ENCODE data around the gene UBE2V1. TPM values are rescaled to one million over a fixed set of nuclear protein-coding genes. Genes with fewer than 3 reads are reported as not detected.

UBE2V1 gene
- total and polyA plus RNA-seq, 2 donors (not counting 3 experiments of a cell fraction or from before 2014, with no cell fraction given) = 145 to 156 TPM

DNA sequence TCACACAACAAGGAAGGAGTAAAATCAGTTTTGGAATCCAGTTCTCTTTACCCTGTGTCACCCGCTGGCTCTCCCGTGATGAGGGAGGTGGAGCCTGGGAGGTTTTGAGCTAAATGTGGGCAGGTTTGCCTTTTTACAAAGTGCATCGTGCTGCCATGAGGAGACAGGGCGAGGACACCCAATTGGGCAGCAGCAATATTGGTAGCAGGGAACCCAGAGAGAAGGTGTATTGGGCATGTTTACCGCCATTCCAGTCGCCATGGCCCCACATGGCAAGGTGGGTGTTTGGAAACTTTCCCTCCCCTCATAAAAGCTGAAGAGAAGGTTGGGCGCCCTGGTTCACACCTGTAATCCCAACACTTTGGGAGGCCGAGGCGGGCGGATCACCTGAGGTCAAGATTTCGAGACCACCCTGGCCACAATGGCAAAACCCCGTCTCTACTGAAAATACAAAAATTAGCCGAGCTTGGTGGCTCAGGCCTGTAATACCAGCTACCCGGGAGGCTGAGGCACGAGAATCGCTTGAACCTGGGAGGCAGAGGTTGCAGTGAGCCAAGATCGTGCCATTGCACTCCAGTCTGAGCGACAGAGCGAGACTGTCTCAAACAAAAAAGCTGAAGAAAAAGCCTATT lies 3.5 kb upstream of the UBE2V1 start:
- Histone ChIP-seq H4K20me1 (replicated peaks; ENCODE audit: control insufficient read depth, extremely low read depth, insufficient read depth, low read length) (no peaks in the 10 kb centered on the region), H3K79me2 (ENCODE audit: control insufficient read depth, insufficient read depth, low read length) (peaks cover 13% of the 10 kb centered on the region), H3K4me3 (replicated peaks in 1 of 3; ENCODE audit: insufficient read depth in 1 of 3, low read depth in 1 of 3, low read length in 3 of 3) (peak overlapping the region in 2 of 3 experiments; percentile 5 to 80), H3K4me1 (ENCODE audit: control insufficient read depth, extremely low read depth, insufficient read depth, low read length) (peaks cover 27% of the 10 kb centered on the region), H3K9me3 (replicated peaks; ENCODE audit: control insufficient read depth, insufficient read depth, low read length) (no peaks in the 10 kb centered on the region), H3K9me1 (replicated peaks; ENCODE audit: control insufficient read depth, extremely low read depth, insufficient read depth, low read length) (no peaks in the 10 kb centered on the region), H3K4me2 (ENCODE audit: insufficient read depth, low read length) (peak overlapping the region; percentile 95), H3K36me3 (ENCODE audit: control insufficient read depth in 2 of 2, extremely low read depth in 1 of 2, insufficient read depth in 2 of 2, low read length in 2 of 2) (no peaks in the 10 kb centered on the region), H3K27ac (ENCODE audit: insufficient read depth, low read depth, low read length) (peak overlapping the region; percentile 14), H3K27me3 (ENCODE audit: control insufficient read depth in 2 of 2, insufficient read depth in 2 of 2, low read length in 2 of 2) (no peaks in the 10 kb centered on the region), H2AFZ (ENCODE audit: low read depth, low read length) (peak overlapping the region; percentile 38), H3K9ac (replicated peaks; ENCODE audit: extremely low read depth, insufficient read depth, low read length) (peak overlapping the region; percentile 12)
- peak; percentile 12 for FAIRE-seq
- POLR2A ChIA-PET = interaction anchor here (0.6 to 1.5 kb wide), 3 partner anchors 25 to 343 kb away, joined by 4 to 8 read pairs (median 4); no protein-coding TSS in a partner anchor
- BruUV-seq (replicated peaks) = TSS peak; percentile 57
- dilution Hi-C loops (cut with MboI; ENCODE audit: extremely low pct_ligation_motif_present, low sequenced_read_pairs) (no loop called here), intact Hi-C loops (cut with micrococcal nuclease) (no loop called here)
- DNase-seq (ENCODE audit: low read depth, low spot score) = no peak
- CTCF ChIA-PET = interaction anchor here (0.6 to 2.6 kb wide), 14 partner anchors 10 to 138 kb away, joined by 3 to 25 read pairs (median 6); no protein-coding TSS in a partner anchor
- TF ChIP-seq MYC (IDR thresholded peaks at IDR 0.05; ENCODE audit: low read depth, low read length) (no peak), POLR2AphosphoS5 (IDR thresholded peaks at IDR 0.05; ENCODE audit: insufficient read depth, low read depth, low read length) (no peak), POLR2A (IDR thresholded peaks at IDR 0.05; ENCODE audit: low read depth, low read length) (no peak), EZH2 (IDR thresholded peaks at IDR 0.05; ENCODE audit: borderline replicate concordance, low read depth, low read length, severe bottlenecking) (no peak), JUN (IDR thresholded peaks at IDR 0.05; ENCODE audit: borderline replicate concordance, insufficient read depth, insufficient read length, low read depth) (no peak), GATA2 (IDR thresholded peaks at IDR 0.05; ENCODE audit: insufficient read depth, insufficient read length, low read depth, low read length) (no peak), FOS (IDR thresholded peaks at IDR 0.05; ENCODE audit: borderline replicate concordance, insufficient read depth, low read length) (no peak)
- TF ChIP-seq, protein P1, sequence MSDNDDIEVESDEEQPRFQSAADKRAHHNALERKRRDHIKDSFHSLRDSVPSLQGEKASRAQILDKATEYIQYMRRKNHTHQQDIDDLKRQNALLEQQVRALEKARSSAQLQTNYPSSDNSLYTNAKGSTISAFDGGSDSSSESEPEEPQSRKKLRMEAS (IDR thresholded peaks at IDR 0.05; ENCODE audit: insufficient read depth, insufficient read length) = no peak
- TF ChIP-seq, protein P2, sequence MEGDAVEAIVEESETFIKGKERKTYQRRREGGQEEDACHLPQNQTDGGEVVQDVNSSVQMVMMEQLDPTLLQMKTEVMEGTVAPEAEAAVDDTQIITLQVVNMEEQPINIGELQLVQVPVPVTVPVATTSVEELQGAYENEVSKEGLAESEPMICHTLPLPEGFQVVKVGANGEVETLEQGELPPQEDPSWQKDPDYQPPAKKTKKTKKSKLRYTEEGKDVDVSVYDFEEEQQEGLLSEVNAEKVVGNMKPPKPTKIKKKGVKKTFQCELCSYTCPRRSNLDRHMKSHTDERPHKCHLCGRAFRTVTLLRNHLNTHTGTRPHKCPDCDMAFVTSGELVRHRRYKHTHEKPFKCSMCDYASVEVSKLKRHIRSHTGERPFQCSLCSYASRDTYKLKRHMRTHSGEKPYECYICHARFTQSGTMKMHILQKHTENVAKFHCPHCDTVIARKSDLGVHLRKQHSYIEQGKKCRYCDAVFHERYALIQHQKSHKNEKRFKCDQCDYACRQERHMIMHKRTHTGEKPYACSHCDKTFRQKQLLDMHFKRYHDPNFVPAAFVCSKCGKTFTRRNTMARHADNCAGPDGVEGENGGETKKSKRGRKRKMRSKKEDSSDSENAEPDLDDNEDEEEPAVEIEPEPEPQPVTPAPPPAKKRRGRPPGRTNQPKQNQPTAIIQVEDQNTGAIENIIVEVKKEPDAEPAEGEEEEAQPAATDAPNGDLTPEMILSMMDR (IDR thresholded peaks at IDR 0.05; ENCODE audit: extremely low read depth in 1 of 2, insufficient read depth in 1 of 2, low read depth in 1 of 2, low read length in 2 of 2) = no peak

Data from endothelial cell of umbilical vein (primary cell).